Liver (tissue), 9 donors: ENCODE results near the gene TANC1. TPM values are rescaled to one million over a fixed set of nuclear protein-coding genes. Genes with fewer than 3 reads are reported as not detected.

Experiments
- DNase-seq: peaks from one replicate; pipeline ENCODE4 v3.0.0-alpha.2; 2017; ENCODE audit warnings: low spot score
- H3K27ac ChIP-seq, 2 donors: one replicate each; pipeline ENCODE4 v1.7.0; 2013; ENCODE audit warnings: inconsistent platforms in 2 of 2, low read length in 2 of 2, control low read depth in 1 of 2, low read depth in 1 of 2, mild to moderate bottlenecking in 1 of 2
- H3K27me3 ChIP-seq, 4 donors: one replicate each; pipeline versions ENCODE4 v1.6.1 to v1.7.0; 2013; ENCODE audit warnings: low read length in 3 of 4, inconsistent platforms in 1 of 4, mild to moderate bottlenecking in 1 of 4, moderate library complexity in 1 of 4; ENCODE audit not compliant: control insufficient read depth in 4 of 4, insufficient read depth in 4 of 4
- H3K36me3 ChIP-seq, 4 donors: one replicate each; pipeline versions ENCODE4 v1.6.1 to v1.7.0; 2013; ENCODE audit warnings: low read length in 3 of 4, mild to moderate bottlenecking in 3 of 4, low read depth in 1 of 4, moderate library complexity in 1 of 4; ENCODE audit not compliant: control insufficient read depth in 4 of 4, insufficient read depth in 3 of 4
- H3K4me1 ChIP-seq, 4 donors: one replicate each; pipeline versions ENCODE4 v1.6.1 to v1.7.0; 2013; ENCODE audit warnings: low read length in 3 of 4, mild to moderate bottlenecking in 3 of 4, moderate library complexity in 1 of 4; ENCODE audit not compliant: control insufficient read depth in 4 of 4, insufficient read depth in 4 of 4
- H3K4me3 ChIP-seq, 3 donors: one replicate each; pipeline versions ENCODE4 v1.6.1 to v1.7.0; 2013; ENCODE audit warnings: low read length in 3 of 3, control low read depth in 1 of 3, low read depth in 1 of 3, mild to moderate bottlenecking in 1 of 3
- H3K9ac ChIP-seq, 2 donors: one replicate each; pipeline ENCODE4 v1.7.0; 2013; ENCODE audit warnings: low read length in 2 of 2, mild to moderate bottlenecking in 2 of 2, moderate library complexity in 2 of 2, control low read depth in 1 of 2, low read depth in 1 of 2
- H3K9me3 ChIP-seq, 4 donors: one replicate each; pipeline versions ENCODE4 v1.6.1 to v1.7.0; 2013; ENCODE audit warnings: low read length in 3 of 4; ENCODE audit not compliant: control insufficient read depth in 4 of 4
- FOXA1 ChIP-seq: IDR thresholded peaks from 2 replicates; pipeline ENCODE4 v1.6.1; 2016; ENCODE audit warnings: antibody characterized with exemption
- FOXA2 ChIP-seq: IDR thresholded peaks from 2 replicates; pipeline ENCODE4 v1.6.1; 2016; ENCODE audit warnings: antibody characterized with exemption
- GABPA ChIP-seq, 2 donors: IDR thresholded peaks in 1 of 2; conservative IDR thresholded peaks in 1 of 2; 2 replicates each; pipeline ENCODE4 v1.6.1; 2016; ENCODE audit warnings: antibody characterized with exemption in 2 of 2, mild to moderate bottlenecking in 1 of 2, moderate library complexity in 1 of 2
- HNF4A ChIP-seq, 2 donors: conservative IDR thresholded peaks; 2 replicates each; pipeline ENCODE4 v1.6.1; 2016; ENCODE audit warnings: antibody characterized with exemption in 2 of 2, mild to moderate bottlenecking in 2 of 2
- HNF4G ChIP-seq: IDR thresholded peaks from 2 replicates; pipeline ENCODE4 v1.6.1; 2016; ENCODE audit warnings: antibody characterized with exemption
- JUND ChIP-seq, 2 donors: IDR thresholded peaks; 2 replicates each; pipeline ENCODE4 v1.6.1; 2016; ENCODE audit warnings: antibody characterized with exemption in 2 of 2
- RAD21 ChIP-seq, 2 donors: IDR thresholded peaks; 2 replicates each; pipeline ENCODE4 v1.6.1; 2016; ENCODE audit warnings: antibody characterized with exemption in 2 of 2, mild to moderate bottlenecking in 2 of 2
- RXRA ChIP-seq, 2 donors: IDR thresholded peaks; 2 replicates each; pipeline ENCODE4 v1.6.1; 2017 to 2018; ENCODE audit warnings: antibody characterized with exemption in 2 of 2, mild to moderate bottlenecking in 1 of 2
- TAF1 ChIP-seq: conservative IDR thresholded peaks from 2 replicates; pipeline ENCODE4 v1.6.1; 2016; ENCODE audit warnings: antibody characterized with exemption, mild to moderate bottlenecking
- whole genome bisulfite sequencing: extraction: QIAGEN DNeasy Blood & Tissue Kit; methylation state at CpG from one replicate; pipeline ENCODE4 v1.1.7; 2013; 5-methylcytosine and 5-hydroxymethylcytosine counted together
- polyA plus RNA-seq, 2 donors: library from polyadenylated mRNA; stranded (reverse) in 1 of 2; unstranded in 1 of 2; fragments of 200-250 nt in 1 of 2; fragments of >200 nt in 1 of 2; fragmentation: Nextera tagmentation in 1 of 2; extraction: Ambion mirVana in 1 of 2; gene quantifications; one replicate each; pipeline versions ENCODE4 v1.2.1 to v1.2.3, GENCODE V29; 2013 to 2015
- total RNA-seq, 2 donors: library from RNA; depleted of rRNA; stranded (reverse); fragments of >200 nt; gene quantifications; one replicate each; pipeline ENCODE4 v1.2.3, GENCODE V29; 2014
- TF ChIP-seq, protein P1 (sequence below): IDR thresholded peaks from 2 replicates; pipeline ENCODE4 v1.6.1; 2016; ENCODE audit warnings: antibody characterized with exemption
- TF ChIP-seq, protein P2 (sequence below): IDR thresholded peaks from 2 replicates; pipeline ENCODE4 v1.6.1; 2016; ENCODE audit warnings: antibody characterized with exemption
- TF ChIP-seq, protein P3 (sequence below): fragments of 150-350 bp; IDR thresholded peaks from 2 replicates; pipeline ENCODE4 v1.5.1; 2017; ENCODE audit warnings: improper control_type of control experiment, low read depth, low read length; ENCODE audit not compliant: missing input control
- TF ChIP-seq, protein P4 (sequence below): IDR thresholded peaks from 2 replicates; pipeline ENCODE4 v1.6.1; 2016; ENCODE audit warnings: antibody characterized with exemption, mild to moderate bottlenecking
- donor health status: healthy.
- donor health status: healthy.
- donor health status: healthy.
- donor health status: healthy.
- donor health status: healthy.

TANC1 gene
- total and polyA plus RNA-seq, 4 donors: 3.7 to 17.7 (median 5.2) TPM

DNA sequence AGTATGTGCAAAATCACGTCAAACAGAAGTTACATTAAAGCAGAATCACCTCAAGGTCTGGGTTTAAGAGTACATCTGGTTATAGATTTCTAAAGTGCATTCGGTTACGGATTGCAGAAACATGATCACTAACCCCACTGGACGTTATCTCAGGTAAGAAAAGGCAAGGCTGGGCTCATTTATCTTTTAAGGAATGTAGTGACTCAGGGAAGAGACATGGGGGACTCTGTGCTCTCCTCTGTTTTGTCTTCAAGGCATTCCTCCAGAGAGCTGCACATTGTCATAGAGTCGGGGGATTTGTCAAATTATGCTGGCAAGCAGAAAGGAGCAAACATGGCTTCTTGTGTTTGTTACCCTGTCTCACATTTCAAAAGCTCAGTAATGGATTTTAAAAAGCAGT, 303.7 kb downstream of the TANC1 start:
- WGBS: 92% methylated on average over 5 of the region's 5 CpGs
- no peak overlapping the region for H3K9ac ChIP-seq
- no peak overlapping the region for H3K4me3 ChIP-seq
- H3K4me1 ChIP-seq: peaks cover 0 to 7% (median 3%) of the 10 kb centered on the region in 4 donors
- TF ChIP-seq HNF4G (no peak), FOXA1 (no peak), RXRA (IDR thresholded peaks at IDR 0.05) (no peak), TAF1 (no peak)
- no peak overlapping the region for H3K27ac ChIP-seq
- H3K36me3 ChIP-seq: peaks cover 2 to 14% (median 4%) of the 10 kb centered on the region in 4 donors
- DNase-seq: no peak
- no peaks in the 10 kb centered on the region for H3K9me3 ChIP-seq
- H3K27me3 ChIP-seq: no peaks in the 10 kb centered on the region

DNA sequence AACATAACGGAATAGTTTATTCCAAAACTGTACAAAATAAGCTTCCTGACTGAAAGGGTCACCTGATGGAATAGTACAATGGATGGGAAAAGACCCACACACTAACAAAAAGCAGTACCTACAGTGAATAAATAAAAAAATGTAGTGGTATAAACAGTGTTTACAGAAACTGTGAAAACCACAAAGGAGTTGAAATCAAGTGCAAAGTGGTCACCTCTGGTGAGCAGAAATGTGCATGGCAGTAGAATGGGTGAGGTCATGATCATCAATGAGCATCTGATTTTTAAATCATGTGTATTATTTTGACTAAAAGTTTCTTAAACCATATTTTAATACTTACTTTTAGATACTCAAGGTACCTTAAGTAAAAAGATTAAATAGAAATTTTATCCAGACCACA, 306.7 kb downstream of the TANC1 start:
- Histone ChIP-seq H3K27ac (no peak overlapping the region), H3K4me3 (no peak overlapping the region), H3K4me1 (no peaks in the 10 kb centered on the region), H3K9me3 (no peaks in the 10 kb centered on the region), H3K9ac (no peak overlapping the region), H3K36me3 (peaks cover 2 to 16% (median 7%) of the 10 kb centered on the region in 4 donors), H3K27me3 (no peaks in the 10 kb centered on the region)
- TF ChIP-seq, protein P1, sequence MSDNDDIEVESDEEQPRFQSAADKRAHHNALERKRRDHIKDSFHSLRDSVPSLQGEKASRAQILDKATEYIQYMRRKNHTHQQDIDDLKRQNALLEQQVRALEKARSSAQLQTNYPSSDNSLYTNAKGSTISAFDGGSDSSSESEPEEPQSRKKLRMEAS: no peak
- TF ChIP-seq JUND (IDR thresholded peaks at IDR 0.05) (no peak), RXRA (IDR thresholded peaks at IDR 0.05) (no peak), GABPA (IDR thresholded peaks at IDR 0.05 in 1 of 2, conservative IDR thresholded peaks at IDR 0.05 in 1 of 2) (no peak), FOXA2 (no peak)
- TF ChIP-seq, protein P2, sequence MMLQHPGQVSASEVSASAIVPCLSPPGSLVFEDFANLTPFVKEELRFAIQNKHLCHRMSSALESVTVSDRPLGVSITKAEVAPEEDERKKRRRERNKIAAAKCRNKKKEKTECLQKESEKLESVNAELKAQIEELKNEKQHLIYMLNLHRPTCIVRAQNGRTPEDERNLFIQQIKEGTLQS: no peak
- 99% methylated on average over 1 of the region's 1 CpG for WGBS
- DNase-seq: no peak

DNA sequence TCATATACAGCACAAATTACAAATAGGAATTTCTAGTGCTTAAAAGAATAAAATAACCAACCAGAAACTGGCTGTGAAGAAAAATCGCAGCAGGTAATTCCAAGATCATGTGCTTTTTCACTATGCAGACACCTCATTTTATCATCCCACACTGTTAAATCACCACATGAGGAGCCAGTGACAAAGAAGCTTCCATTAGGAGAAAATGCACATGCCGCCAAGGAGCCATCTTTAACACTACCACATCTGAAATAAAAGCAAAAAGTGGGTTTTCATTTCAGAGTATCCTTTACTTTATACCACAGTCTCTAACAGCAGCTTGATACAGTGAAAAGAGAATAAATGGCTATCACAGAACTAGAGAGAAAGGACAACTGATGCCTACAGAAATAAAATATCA, 311.3 kb downstream of the TANC1 start:
- H3K36me3 ChIP-seq: peaks cover 0 to 11% (median 3%) of the 10 kb centered on the region in 4 donors
- no peak for DNase-seq
- no peaks in the 10 kb centered on the region for H3K9me3 ChIP-seq
- WGBS: 98% methylated on average over 2 of the region's 2 CpGs
- H3K27ac ChIP-seq: no peak overlapping the region
- TF ChIP-seq, protein P3, sequence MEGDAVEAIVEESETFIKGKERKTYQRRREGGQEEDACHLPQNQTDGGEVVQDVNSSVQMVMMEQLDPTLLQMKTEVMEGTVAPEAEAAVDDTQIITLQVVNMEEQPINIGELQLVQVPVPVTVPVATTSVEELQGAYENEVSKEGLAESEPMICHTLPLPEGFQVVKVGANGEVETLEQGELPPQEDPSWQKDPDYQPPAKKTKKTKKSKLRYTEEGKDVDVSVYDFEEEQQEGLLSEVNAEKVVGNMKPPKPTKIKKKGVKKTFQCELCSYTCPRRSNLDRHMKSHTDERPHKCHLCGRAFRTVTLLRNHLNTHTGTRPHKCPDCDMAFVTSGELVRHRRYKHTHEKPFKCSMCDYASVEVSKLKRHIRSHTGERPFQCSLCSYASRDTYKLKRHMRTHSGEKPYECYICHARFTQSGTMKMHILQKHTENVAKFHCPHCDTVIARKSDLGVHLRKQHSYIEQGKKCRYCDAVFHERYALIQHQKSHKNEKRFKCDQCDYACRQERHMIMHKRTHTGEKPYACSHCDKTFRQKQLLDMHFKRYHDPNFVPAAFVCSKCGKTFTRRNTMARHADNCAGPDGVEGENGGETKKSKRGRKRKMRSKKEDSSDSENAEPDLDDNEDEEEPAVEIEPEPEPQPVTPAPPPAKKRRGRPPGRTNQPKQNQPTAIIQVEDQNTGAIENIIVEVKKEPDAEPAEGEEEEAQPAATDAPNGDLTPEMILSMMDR: no peak
- no peak for TF ChIP-seq RXRA (IDR thresholded peaks at IDR 0.05)
- H3K9ac ChIP-seq: no peak overlapping the region
- H3K27me3 ChIP-seq: no peaks in the 10 kb centered on the region
- no peak overlapping the region for H3K4me3 ChIP-seq
- H3K4me1 ChIP-seq: no peaks in the 10 kb centered on the region

DNA sequence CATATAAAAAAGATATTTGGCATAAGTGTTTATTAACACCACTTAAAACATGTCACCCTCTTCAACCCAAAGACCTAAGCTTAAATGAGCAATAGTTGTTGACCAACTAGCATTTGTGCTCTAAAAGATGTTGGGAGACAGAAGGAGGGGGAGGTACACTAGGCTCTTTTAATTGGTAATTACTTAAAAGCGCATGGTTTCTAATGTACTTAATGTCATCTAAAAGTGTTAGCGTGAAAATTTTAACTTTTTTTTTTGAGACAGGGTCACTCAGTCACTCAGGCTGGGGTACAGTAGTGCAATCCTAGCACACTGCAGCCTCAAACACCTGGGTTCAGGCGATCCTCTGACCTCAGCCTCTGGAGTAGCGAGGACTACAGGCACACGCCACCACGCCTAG, 312.6 kb downstream of the TANC1 start:
- peaks cover 2 to 6% (median 4%) of the 10 kb centered on the region in 4 donors for H3K4me1 ChIP-seq
- no peak for TF ChIP-seq FOXA1
- no peak for TF ChIP-seq RAD21 (IDR thresholded peaks at IDR 0.05)
- TF ChIP-seq, protein P2: no peak
- no peak for TF ChIP-seq HNF4A (conservative IDR thresholded peaks at IDR 0.05)
- TF ChIP-seq, protein P4, sequence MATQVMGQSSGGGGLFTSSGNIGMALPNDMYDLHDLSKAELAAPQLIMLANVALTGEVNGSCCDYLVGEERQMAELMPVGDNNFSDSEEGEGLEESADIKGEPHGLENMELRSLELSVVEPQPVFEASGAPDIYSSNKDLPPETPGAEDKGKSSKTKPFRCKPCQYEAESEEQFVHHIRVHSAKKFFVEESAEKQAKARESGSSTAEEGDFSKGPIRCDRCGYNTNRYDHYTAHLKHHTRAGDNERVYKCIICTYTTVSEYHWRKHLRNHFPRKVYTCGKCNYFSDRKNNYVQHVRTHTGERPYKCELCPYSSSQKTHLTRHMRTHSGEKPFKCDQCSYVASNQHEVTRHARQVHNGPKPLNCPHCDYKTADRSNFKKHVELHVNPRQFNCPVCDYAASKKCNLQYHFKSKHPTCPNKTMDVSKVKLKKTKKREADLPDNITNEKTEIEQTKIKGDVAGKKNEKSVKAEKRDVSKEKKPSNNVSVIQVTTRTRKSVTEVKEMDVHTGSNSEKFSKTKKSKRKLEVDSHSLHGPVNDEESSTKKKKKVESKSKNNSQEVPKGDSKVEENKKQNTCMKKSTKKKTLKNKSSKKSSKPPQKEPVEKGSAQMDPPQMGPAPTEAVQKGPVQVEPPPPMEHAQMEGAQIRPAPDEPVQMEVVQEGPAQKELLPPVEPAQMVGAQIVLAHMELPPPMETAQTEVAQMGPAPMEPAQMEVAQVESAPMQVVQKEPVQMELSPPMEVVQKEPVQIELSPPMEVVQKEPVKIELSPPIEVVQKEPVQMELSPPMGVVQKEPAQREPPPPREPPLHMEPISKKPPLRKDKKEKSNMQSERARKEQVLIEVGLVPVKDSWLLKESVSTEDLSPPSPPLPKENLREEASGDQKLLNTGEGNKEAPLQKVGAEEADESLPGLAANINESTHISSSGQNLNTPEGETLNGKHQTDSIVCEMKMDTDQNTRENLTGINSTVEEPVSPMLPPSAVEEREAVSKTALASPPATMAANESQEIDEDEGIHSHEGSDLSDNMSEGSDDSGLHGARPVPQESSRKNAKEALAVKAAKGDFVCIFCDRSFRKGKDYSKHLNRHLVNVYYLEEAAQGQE: no peak
- H3K27ac ChIP-seq: no peak overlapping the region
- DNase-seq: no peak
- peaks cover 0 to 11% (median 1%) of the 10 kb centered on the region in 4 donors for H3K36me3 ChIP-seq
- no peaks in the 10 kb centered on the region for H3K9me3 ChIP-seq
- no peak overlapping the region for H3K4me3 ChIP-seq
- no peaks in the 10 kb centered on the region for H3K27me3 ChIP-seq
- no peak overlapping the region for H3K9ac ChIP-seq
- 96% methylated on average over 6 of the region's 6 CpGs for WGBS
